ENCODE results near the gene ELMO1.

DNA sequence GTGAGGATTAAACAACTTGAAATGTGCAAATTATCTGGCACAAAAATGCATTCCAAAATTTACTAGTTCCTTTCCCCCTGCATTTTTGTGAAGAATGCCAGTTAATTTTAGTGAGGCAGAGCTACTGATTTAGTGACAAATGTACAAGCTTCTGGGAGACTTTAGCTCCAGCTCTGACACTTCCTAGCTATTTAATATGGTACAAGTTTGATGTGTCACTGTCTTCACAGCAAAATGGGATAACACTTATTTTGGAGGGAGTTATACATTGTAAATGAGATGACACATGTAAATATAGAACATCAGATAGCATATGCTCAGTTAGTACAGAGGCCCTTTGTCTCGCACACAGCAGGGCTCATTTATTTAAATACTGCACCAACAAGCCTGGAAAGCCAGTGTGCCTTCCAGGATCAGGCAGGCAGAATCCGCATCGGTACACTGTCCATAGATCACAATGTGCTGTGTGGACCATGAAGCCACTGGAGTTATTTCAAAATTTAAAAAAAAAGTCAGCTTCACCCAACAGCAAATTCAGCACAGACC, 48.7 kb downstream of the ELMO1 start:
- TF ChIP-seq, protein P1, sequence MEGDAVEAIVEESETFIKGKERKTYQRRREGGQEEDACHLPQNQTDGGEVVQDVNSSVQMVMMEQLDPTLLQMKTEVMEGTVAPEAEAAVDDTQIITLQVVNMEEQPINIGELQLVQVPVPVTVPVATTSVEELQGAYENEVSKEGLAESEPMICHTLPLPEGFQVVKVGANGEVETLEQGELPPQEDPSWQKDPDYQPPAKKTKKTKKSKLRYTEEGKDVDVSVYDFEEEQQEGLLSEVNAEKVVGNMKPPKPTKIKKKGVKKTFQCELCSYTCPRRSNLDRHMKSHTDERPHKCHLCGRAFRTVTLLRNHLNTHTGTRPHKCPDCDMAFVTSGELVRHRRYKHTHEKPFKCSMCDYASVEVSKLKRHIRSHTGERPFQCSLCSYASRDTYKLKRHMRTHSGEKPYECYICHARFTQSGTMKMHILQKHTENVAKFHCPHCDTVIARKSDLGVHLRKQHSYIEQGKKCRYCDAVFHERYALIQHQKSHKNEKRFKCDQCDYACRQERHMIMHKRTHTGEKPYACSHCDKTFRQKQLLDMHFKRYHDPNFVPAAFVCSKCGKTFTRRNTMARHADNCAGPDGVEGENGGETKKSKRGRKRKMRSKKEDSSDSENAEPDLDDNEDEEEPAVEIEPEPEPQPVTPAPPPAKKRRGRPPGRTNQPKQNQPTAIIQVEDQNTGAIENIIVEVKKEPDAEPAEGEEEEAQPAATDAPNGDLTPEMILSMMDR (IDR thresholded peaks at IDR 0.05), result no peak
- no peak for TF ChIP-seq POLR2A (IDR thresholded peaks at IDR 0.05)

Measured in lower leg skin (tissue), 3 donors.